Smooth muscle cell (in vitro differentiated cells): ENCODE measurements around the gene SLC35F4. TPM values are rescaled to one million over a fixed set of nuclear protein-coding genes. Genes with fewer than 3 reads are reported as not detected.

Source experiments
- DNase-seq: peaks from one replicate; lab custom pipeline; 2025; ENCODE audit not compliant: unreplicated experiment; lab: John Stamatoyannopoulos, UW
- H2AFZ ChIP-seq: fragments of 200-600 bp; sonication (generic); 2 replicates; pipeline ENCODE4 v1.6.0; 2016; ENCODE audit warnings: antibody characterized with exemption, low read depth, mild to moderate bottlenecking
- H3F3A ChIP-seq: fragments of 200-600 bp; sonication (generic); 2 replicates; pipeline ENCODE4 v1.6.0; 2017; ENCODE audit warnings: antibody characterized with exemption, low read depth
- H3K27ac ChIP-seq: fragments of 200-600 bp; sonication (generic); 2 replicates; pipeline ENCODE4 v1.5.1; 2016; ENCODE audit warnings: low read depth, mild to moderate bottlenecking
- H3K27me3 ChIP-seq: fragments of 200-600 bp; sonication (generic); 2 replicates; pipeline ENCODE4 v1.6.1; 2016; ENCODE audit warnings: low read depth, mild to moderate bottlenecking
- H3K36me3 ChIP-seq: fragments of 200-600 bp; sonication (generic); 2 replicates; pipeline ENCODE4 v1.5.1; 2016; ENCODE audit warnings: low read depth
- H3K4me1 ChIP-seq: fragments of 200-600 bp; sonication (generic); 2 replicates; pipeline ENCODE4 v1.5.1; 2016; ENCODE audit warnings: low read depth
- H3K4me2 ChIP-seq: fragments of 200-600 bp; sonication (generic); 2 replicates; pipeline ENCODE4 v1.6.0; 2016; ENCODE audit warnings: mild to moderate bottlenecking
- H3K4me3 ChIP-seq: fragments of 200-600 bp; sonication (generic); 2 replicates; pipeline ENCODE4 v1.5.1; 2016; ENCODE audit warnings: mild to moderate bottlenecking
- H3K79me2 ChIP-seq: fragments of 200-600 bp; sonication (generic); 2 replicates; pipeline ENCODE4 v1.6.0; 2016; ENCODE audit warnings: low read depth, mild to moderate bottlenecking
- H3K9ac ChIP-seq: fragments of 200-600 bp; sonication (generic); 2 replicates; pipeline ENCODE4 v1.6.0; 2016; ENCODE audit warnings: low read depth
- H3K9me3 ChIP-seq: fragments of 200-600 bp; sonication (generic); replicated peaks from 2 replicates; pipeline ENCODE4 v1.5.1; 2016; ENCODE audit warnings: low read depth
- H4K20me1 ChIP-seq: fragments of 200-600 bp; sonication (generic); 2 replicates; pipeline ENCODE4 v1.6.0; 2016; ENCODE audit warnings: low read depth
- WGBS: methylation state at CpG from one replicate; pipeline ENCODE4 v1.1.7; 2016; ENCODE audit warnings: low lambda C conversion rate; 5-methylcytosine and 5-hydroxymethylcytosine counted together
- polyA plus RNA-seq: library from polyadenylated mRNA; unstranded; fragments of >200 nt; fragmentation: Nextera tagmentation; extraction: Ambion mirVana; gene quantifications from 2 replicates; pipeline ENCODE4 v1.2.1, GENCODE V29; 2016
- total RNA-seq: library from RNA; depleted of rRNA; stranded (reverse); fragments of >200 nt; gene quantifications from 2 replicates; pipeline ENCODE4 v1.2.3, GENCODE V29; 2014
- TF ChIP-seq, protein P1 (sequence below): fragments of 200-600 bp; sonication (generic); IDR thresholded peaks from 2 replicates; pipeline ENCODE4 v1.5.1; 2017; ENCODE audit warnings: borderline replicate concordance, mild to moderate bottlenecking, antibody characterized with exemption; ENCODE audit not compliant: insufficient read depth, poor library complexity, severe bottlenecking

Gene SLC35F4
- total RNA-seq (not detected in 2 replicates), polyA plus RNA-seq (not detected in 2 replicates)

DNA sequence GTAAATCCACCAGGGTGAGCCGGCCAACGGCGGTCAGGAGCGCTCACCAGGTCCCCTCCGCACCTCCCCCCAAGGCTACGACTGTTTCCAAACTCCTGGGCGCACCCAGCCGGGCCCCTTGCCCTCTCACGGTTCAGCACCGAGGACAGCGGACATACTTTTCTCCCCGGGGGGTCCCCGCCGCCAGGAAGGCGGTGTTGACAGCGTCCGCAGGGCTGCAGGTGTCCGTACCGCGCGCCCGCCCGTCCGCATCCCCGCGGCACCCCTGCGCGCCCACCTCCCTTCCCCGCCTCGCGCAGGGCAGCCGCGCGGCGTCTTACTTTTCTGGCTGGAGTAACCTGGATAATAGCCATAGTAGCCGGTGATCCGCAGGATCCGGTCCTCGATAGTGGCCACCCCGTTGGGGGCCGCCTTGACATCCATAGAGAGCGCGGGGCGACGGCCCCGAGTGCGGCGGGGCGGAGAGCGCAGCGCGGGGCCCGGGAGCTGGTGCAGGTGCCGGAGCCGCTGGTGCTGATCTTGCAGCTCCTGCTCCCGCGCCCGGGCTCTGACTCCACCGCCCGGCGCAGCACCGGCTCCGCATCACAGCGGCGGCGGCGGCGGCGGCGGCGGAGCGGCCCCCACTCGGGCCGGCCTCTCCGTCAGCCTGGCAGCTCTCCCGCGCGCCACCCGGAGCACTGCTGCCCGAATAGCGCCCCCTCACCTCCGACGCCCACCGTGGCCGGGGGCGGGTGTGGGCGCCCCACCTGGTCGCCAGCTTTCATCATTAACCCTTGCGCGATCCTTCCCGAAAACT is at the start of gene SLC35F4:
TSS of gene SLC35F4 (minus strand) at position 690 of the 796 bp plus-strand sequence.
- 2% methylated on average over 61 of the region's 91 CpGs for whole genome bisulfite sequencing
- H3K4me1 ChIP-seq = peaks cover 16% of the 10 kb centered on the region

DNA sequence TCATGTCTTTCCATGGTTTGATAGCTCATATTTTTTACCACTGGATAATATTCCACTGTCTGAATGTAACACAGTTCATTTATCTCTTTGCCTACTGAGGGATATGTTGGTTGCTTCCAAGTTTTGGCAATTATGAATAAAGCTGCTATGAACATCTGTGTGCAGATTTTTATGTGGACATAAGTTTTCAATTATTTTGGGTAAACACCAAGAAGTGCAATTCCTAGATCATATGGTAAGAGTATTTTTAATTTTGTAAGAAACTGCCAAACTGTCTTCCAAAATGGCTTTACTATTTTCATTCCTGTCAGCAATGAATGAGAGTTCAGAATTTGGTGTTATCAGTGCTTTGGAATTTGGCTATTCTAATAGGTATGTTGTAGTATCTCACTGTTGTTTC is 43.7 kb upstream of the SLC35F4 start:
- no peaks in the 10 kb centered on the region for H3K27me3 ChIP-seq
- H3K79me2 ChIP-seq = no peaks in the 10 kb centered on the region
- no peak overlapping the region for H2AFZ ChIP-seq
- no peaks in the 10 kb centered on the region for H3K4me1 ChIP-seq
- no peak for DNase-seq
- TF ChIP-seq, protein P1, sequence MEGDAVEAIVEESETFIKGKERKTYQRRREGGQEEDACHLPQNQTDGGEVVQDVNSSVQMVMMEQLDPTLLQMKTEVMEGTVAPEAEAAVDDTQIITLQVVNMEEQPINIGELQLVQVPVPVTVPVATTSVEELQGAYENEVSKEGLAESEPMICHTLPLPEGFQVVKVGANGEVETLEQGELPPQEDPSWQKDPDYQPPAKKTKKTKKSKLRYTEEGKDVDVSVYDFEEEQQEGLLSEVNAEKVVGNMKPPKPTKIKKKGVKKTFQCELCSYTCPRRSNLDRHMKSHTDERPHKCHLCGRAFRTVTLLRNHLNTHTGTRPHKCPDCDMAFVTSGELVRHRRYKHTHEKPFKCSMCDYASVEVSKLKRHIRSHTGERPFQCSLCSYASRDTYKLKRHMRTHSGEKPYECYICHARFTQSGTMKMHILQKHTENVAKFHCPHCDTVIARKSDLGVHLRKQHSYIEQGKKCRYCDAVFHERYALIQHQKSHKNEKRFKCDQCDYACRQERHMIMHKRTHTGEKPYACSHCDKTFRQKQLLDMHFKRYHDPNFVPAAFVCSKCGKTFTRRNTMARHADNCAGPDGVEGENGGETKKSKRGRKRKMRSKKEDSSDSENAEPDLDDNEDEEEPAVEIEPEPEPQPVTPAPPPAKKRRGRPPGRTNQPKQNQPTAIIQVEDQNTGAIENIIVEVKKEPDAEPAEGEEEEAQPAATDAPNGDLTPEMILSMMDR = no peak
- H3K27ac ChIP-seq = no peak overlapping the region
- H3K4me2 ChIP-seq = no peak overlapping the region
- H4K20me1 ChIP-seq = no peaks in the 10 kb centered on the region
- H3K9ac ChIP-seq = no peak overlapping the region
- no peaks in the 10 kb centered on the region for H3F3A ChIP-seq
- H3K9me3 ChIP-seq = no peaks in the 10 kb centered on the region
- no peak overlapping the region for H3K4me3 ChIP-seq
- H3K36me3 ChIP-seq = no peaks in the 10 kb centered on the region

More for the DNA sequence above, at the start of gene SLC35F4:
- Histone ChIP-seq H3K27ac (no peak within 1 kb of the TSS), H4K20me1 (no peaks in the 10 kb centered on the region), H3K9me3 (no peaks in the 10 kb centered on the region), H3K27me3 (peaks cover 86% of the 10 kb centered on the region), H3K9ac (no peak within 1 kb of the TSS), H3K36me3 (no peaks in the 10 kb centered on the region), H3K4me2 (peak within 1 kb of the TSS; percentile 76), H3F3A (no peaks in the 10 kb centered on the region), H3K79me2 (no peaks in the 10 kb centered on the region), H2AFZ (no peak within 1 kb of the TSS), H3K4me3 (peak within 1 kb of the TSS; percentile 28)
- TF ChIP-seq, protein P1 = no peak
- DNase-seq = no peak

DNA sequence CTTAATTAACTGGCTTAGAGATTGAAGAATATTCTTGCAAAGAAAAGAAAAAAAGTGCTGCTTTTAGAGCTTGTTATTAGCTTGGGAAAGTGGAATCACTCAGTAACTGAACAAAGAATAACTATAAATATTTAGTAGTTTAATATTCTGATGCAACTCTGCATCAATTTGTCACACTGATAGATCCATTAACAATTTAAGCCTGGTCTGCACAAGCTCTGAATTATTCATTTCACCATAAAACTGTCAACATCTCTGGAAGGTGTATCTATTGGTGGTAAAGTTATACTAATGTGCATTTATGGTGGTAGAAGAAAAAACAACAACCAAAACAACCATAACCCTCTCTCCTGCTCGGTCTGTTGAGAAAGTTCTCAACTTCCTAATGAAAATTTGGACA is 38.1 kb upstream of the SLC35F4 start:
- Histone ChIP-seq H2AFZ (no peak overlapping the region), H3F3A (no peaks in the 10 kb centered on the region), H3K9me3 (no peaks in the 10 kb centered on the region), H3K4me2 (no peak overlapping the region), H3K36me3 (no peaks in the 10 kb centered on the region), H3K4me3 (no peak overlapping the region), H3K4me1 (no peaks in the 10 kb centered on the region), H4K20me1 (no peaks in the 10 kb centered on the region), H3K79me2 (no peaks in the 10 kb centered on the region), H3K27me3 (no peaks in the 10 kb centered on the region), H3K9ac (no peak overlapping the region), H3K27ac (no peak overlapping the region)
- TF ChIP-seq, protein P1 = no peak
- DNase-seq = no peak
- WGBS = 80% methylated on average over 1 of the region's 1 CpG
